ENCODE results near the gene OR8D1.
A peak's percentile ranks its signal among the peaks of the same experiment; 100 is the strongest.

Gene OR8D1
- long read RNA-seq = 0 reads

GRCh38 chr11:124313849-124314248, at the start of gene OR8D1:
OR8D1 (minus strand) TSS chr11:124313949; CDS start chr11:124310766, 3,183 bp downstream.
- Histone ChIP-seq H3K27ac (replicated peaks) (no peak within 1 kb of the TSS), H3K4me3 (replicated peaks; ENCODE audit: insufficient read depth, low read length) (no peak within 1 kb of the TSS), H3K27me3 (ENCODE audit: insufficient read depth, poor library complexity, severe bottlenecking) (peaks cover 6% of the 10 kb centered on the region)
- DNase-seq (ENCODE audit: low read depth in 1 of 2, low spot score in 1 of 2) = no peak
- TF ChIP-seq POLR2AphosphoS5 (IDR thresholded peaks at IDR 0.05; ENCODE audit: low read depth) (no peak), GABPA (IDR thresholded peaks at IDR 0.05; ENCODE audit: low read depth) (no peak), SPI1 (IDR thresholded peaks at IDR 0.05; ENCODE audit: borderline replicate concordance, low read depth) (no peak)
- TF ChIP-seq, protein P1, sequence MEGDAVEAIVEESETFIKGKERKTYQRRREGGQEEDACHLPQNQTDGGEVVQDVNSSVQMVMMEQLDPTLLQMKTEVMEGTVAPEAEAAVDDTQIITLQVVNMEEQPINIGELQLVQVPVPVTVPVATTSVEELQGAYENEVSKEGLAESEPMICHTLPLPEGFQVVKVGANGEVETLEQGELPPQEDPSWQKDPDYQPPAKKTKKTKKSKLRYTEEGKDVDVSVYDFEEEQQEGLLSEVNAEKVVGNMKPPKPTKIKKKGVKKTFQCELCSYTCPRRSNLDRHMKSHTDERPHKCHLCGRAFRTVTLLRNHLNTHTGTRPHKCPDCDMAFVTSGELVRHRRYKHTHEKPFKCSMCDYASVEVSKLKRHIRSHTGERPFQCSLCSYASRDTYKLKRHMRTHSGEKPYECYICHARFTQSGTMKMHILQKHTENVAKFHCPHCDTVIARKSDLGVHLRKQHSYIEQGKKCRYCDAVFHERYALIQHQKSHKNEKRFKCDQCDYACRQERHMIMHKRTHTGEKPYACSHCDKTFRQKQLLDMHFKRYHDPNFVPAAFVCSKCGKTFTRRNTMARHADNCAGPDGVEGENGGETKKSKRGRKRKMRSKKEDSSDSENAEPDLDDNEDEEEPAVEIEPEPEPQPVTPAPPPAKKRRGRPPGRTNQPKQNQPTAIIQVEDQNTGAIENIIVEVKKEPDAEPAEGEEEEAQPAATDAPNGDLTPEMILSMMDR (IDR thresholded peaks at IDR 0.05; ENCODE audit: insufficient read depth, low read length) = no peak
- TF ChIP-seq, protein P2, sequence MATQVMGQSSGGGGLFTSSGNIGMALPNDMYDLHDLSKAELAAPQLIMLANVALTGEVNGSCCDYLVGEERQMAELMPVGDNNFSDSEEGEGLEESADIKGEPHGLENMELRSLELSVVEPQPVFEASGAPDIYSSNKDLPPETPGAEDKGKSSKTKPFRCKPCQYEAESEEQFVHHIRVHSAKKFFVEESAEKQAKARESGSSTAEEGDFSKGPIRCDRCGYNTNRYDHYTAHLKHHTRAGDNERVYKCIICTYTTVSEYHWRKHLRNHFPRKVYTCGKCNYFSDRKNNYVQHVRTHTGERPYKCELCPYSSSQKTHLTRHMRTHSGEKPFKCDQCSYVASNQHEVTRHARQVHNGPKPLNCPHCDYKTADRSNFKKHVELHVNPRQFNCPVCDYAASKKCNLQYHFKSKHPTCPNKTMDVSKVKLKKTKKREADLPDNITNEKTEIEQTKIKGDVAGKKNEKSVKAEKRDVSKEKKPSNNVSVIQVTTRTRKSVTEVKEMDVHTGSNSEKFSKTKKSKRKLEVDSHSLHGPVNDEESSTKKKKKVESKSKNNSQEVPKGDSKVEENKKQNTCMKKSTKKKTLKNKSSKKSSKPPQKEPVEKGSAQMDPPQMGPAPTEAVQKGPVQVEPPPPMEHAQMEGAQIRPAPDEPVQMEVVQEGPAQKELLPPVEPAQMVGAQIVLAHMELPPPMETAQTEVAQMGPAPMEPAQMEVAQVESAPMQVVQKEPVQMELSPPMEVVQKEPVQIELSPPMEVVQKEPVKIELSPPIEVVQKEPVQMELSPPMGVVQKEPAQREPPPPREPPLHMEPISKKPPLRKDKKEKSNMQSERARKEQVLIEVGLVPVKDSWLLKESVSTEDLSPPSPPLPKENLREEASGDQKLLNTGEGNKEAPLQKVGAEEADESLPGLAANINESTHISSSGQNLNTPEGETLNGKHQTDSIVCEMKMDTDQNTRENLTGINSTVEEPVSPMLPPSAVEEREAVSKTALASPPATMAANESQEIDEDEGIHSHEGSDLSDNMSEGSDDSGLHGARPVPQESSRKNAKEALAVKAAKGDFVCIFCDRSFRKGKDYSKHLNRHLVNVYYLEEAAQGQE (IDR thresholded peaks at IDR 0.05; ENCODE audit: insufficient replicate concordance, low read depth) = no peak

- TF ChIP-seq, protein P1 (IDR thresholded peaks at IDR 0.05; ENCODE audit: insufficient read depth, low read length) = no peak
- TF ChIP-seq GABPA (IDR thresholded peaks at IDR 0.05; ENCODE audit: low read depth) (no peak), SPI1 (IDR thresholded peaks at IDR 0.05; ENCODE audit: borderline replicate concordance, low read depth) (no peak), POLR2AphosphoS5 (IDR thresholded peaks at IDR 0.05; ENCODE audit: low read depth) (no peak)
- TF ChIP-seq, protein P2 (IDR thresholded peaks at IDR 0.05; ENCODE audit: insufficient replicate concordance, low read depth) = no peak
- Histone ChIP-seq H3K4me3 (replicated peaks; ENCODE audit: insufficient read depth, low read length) (no peak overlapping the region), H3K27ac (replicated peaks) (no peak overlapping the region), H3K27me3 (ENCODE audit: insufficient read depth, poor library complexity, severe bottlenecking) (peaks cover 2% of the 10 kb centered on the region)
- no peak for DNase-seq (ENCODE audit: low read depth in 1 of 2, low spot score in 1 of 2)
Observed at GRCh38 chr11:124359566-124359965, 45.8 kb upstream of the OR8D1 start.

DNA sequence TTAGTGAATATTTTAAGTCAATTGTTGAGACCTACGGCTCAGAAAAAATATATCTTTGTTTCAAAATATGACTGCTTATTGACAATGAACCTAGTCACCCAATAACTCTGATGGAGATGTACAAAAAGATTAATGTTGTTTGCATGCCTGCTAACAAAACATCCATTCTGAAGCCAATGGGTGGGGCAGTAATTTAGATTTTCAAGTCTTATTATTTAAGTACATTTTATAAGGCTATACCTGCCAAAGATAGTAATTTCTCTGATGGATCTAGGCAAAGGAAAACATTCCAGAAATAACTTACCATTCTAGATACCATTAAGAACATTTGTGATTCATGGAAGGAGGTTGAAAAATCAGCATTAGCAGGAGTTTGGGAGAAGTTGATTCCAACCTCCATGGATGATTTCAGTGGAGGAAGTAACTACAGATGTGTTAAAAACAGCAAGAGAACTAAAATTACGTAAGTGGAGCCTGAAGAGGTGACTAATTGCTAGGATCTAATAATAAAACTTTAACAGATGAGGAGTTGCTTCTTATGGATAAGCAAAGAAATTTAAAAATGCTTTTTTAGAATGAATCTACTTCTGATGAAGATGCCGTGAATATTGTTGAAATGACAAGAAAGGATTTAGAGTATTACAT, 32.7 kb upstream of the OR8D1 start:
- no peaks in the 10 kb centered on the region for H3K27me3 ChIP-seq (ENCODE audit: insufficient read depth, poor library complexity, severe bottlenecking)
- no peak overlapping the region for H3K27ac ChIP-seq (replicated peaks)
- DNase-seq (ENCODE audit: low read depth in 1 of 2, low spot score in 1 of 2) = peak in 1 of 2 experiments; percentile 30
- no peak for TF ChIP-seq SPI1 (IDR thresholded peaks at IDR 0.05; ENCODE audit: borderline replicate concordance, low read depth)
- TF ChIP-seq, protein P1 (IDR thresholded peaks at IDR 0.05; ENCODE audit: insufficient read depth, low read length) = no peak
- TF ChIP-seq, protein P2 (IDR thresholded peaks at IDR 0.05; ENCODE audit: insufficient replicate concordance, low read depth) = no peak
- TF ChIP-seq POLR2AphosphoS5 (IDR thresholded peaks at IDR 0.05; ENCODE audit: low read depth) = no peak
- no peak for TF ChIP-seq GABPA (IDR thresholded peaks at IDR 0.05; ENCODE audit: low read depth)
- no peak overlapping the region for H3K4me3 ChIP-seq (replicated peaks; ENCODE audit: insufficient read depth, low read length)

Measured in HL-60 (cell line).